ENCODE data around the gene INSR.

DNA sequence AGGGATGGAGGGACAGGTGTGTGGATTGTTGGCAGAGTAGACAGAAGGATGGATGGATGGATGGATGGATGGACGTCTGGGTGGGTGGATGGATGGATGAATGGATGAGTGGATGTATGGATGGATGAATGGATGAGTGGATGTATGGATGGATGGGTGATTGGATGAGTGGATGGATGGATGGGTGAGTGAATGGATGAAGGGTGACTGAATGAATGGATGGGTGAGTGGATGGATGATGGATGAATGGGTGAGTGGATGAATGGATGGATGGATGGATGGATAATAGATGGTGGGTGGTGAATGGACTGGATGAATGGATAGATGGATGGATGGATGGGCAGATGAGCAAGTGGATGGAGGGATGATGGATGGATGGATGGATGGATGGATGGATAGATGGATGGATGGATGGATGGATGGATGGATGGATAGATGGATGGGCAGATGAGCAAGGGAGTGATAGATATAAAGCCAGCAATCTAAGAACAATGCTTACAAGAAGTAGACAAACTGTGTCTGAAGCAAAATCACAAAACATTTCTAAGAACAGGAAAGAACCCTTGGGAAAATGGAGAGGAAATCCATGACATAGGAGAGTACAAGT lies 65.2 kb downstream of the INSR start:
- TF ChIP-seq, protein P1, sequence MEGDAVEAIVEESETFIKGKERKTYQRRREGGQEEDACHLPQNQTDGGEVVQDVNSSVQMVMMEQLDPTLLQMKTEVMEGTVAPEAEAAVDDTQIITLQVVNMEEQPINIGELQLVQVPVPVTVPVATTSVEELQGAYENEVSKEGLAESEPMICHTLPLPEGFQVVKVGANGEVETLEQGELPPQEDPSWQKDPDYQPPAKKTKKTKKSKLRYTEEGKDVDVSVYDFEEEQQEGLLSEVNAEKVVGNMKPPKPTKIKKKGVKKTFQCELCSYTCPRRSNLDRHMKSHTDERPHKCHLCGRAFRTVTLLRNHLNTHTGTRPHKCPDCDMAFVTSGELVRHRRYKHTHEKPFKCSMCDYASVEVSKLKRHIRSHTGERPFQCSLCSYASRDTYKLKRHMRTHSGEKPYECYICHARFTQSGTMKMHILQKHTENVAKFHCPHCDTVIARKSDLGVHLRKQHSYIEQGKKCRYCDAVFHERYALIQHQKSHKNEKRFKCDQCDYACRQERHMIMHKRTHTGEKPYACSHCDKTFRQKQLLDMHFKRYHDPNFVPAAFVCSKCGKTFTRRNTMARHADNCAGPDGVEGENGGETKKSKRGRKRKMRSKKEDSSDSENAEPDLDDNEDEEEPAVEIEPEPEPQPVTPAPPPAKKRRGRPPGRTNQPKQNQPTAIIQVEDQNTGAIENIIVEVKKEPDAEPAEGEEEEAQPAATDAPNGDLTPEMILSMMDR (IDR thresholded peaks at IDR 0.05; ENCODE audit: insufficient read depth, low read length), result no peak
- no peak for TF ChIP-seq SPI1 (IDR thresholded peaks at IDR 0.05; ENCODE audit: borderline replicate concordance, low read depth)
